Activated CD4-positive, alpha-beta T cell treated with anti-CD3 and anti-CD28 coated beads, Interleukin-2, amount 50 U/mL, for 48 hours (primary cell): Measurements from ENCODE around the gene PRELID2.
"Not testable (repeated sequence)": the region's sequence is repeated elsewhere in the genome, so short reads cannot be mapped to it uniquely, and the experiment has no call there.

Experiments used
- DNase-seq, 2 experiments: peaks; one replicate each; pipeline ENCODE4 v3.0.0-alpha.2; 2020

PRELID2 gene

DNA sequence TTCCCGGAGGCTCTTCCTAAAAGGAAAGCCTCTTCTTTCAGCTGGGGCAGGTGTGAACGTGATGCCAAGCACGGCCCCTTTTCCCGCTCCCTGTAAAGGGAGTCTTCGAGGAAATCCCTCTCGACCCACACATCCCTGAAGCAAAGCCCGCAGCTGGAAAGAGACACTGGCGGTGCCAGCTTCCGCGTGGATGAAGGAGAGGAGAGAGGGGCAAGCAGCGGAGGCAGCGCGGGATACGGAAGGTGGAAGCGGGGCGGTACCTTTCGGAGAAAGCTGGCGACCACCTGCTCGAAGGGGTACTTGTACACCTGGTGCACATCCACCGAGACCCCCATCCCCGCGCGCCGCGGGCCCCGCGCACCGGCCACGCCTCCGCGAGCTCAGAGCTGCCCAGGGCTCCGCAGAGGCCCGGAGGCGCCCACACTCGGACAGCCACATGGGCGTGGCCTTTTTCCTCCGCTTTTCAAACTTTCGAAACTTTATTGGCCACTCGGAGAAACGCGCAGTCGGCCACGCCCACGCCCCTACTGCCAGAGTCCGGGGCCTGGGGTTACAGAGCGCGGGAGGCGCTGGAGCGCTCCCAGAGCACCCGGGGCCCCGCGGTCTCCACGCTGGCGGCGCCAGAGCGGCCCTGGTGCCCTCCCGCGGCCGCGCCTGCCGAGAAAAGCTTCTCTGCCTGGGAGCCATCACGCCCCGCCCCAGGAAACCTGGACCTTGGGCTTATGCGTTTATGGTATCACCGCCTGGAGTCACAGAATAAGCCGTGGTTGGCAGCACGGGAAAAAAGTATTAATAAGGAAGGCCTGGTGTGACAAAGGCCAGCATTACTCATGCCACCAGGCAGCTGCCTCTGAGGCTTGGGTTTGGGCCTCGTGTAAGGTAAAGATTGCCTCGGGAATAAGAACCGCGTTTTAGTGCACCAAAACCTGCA, at the start of gene PRELID2:
PRELID2 (minus strand) TSS at position 426 of the 931 bp plus-strand sequence; CDS start at position 335, 91 bp downstream.
- DNase-seq = peak; percentile 64 to 76

GRCh38 chr5:145874765-145875164, 39.6 kb upstream of the PRELID2 start:
- no peak for DNase-seq

DNA sequence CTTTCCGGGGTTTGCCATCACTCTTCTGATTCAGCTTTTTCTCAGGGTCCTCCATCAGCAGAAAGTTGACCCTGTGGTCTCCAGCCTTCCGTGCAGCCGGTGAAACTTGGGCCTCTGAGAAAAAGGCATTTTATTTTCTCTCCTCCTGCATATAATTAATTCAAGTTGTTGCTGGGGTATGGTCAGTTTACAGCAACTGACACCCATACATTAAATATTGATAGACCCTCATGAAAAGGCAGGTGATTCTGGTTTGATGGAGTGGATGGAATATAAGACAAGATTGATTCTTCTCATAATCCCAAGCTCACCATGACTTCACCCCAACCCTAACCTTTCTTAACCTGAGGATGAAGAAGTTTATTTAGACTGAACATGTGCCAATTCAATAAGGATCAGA, 37.8 kb upstream of the PRELID2 start, which contains the start of gene GRXCR2:
GRXCR2 (minus strand) TSS at position 101 of the 400 bp plus-strand sequence; CDS start at position 55, 46 bp downstream.
- no peak for DNase-seq

DNA sequence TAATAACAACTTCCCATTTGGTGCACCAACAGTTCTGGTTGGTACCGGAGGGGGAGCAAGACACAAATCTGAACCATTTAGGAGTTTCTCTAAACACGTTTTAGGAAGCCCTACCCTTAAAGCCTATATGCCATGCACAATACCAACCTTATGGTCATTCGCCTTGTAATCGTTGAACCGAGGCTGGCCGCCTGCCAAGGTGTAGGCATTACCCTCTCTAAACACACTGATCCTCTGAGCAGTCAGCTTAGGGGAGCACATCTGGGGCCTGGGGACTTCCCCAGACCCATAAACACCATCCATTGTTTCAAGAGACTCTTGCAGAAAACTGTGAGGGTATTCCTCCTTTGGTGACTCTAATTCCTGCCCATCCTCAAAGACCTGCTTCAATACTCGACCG, 37.3 kb upstream of the PRELID2 start:
- no peak for DNase-seq

DNA sequence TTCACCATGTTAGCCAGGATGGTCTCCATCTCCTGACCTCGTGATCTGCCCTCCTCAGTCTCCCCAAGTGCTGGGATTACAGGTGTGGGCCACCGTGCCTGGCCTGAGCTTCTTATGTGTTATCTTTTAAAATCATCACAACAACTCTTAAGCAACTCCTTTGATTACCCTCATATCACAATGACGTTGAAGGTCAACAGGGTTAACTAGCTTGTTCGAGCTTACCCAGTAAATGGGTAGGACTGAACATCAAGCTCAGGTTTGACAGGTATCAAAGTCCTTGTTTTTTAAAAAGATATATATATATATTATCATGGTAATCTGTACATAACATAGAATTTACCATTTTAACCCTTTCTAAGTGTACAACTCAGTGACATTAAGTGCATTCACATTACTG, 34.6 kb upstream of the PRELID2 start:
- no peak for DNase-seq

- no peak for DNase-seq
Observed at GRCh38 chr5:145867806-145868205, 32.7 kb upstream of the PRELID2 start.

- not testable (repeated sequence) for DNase-seq
Observed at GRCh38 chr5:145864432-145864831, 29.3 kb upstream of the PRELID2 start.

DNA sequence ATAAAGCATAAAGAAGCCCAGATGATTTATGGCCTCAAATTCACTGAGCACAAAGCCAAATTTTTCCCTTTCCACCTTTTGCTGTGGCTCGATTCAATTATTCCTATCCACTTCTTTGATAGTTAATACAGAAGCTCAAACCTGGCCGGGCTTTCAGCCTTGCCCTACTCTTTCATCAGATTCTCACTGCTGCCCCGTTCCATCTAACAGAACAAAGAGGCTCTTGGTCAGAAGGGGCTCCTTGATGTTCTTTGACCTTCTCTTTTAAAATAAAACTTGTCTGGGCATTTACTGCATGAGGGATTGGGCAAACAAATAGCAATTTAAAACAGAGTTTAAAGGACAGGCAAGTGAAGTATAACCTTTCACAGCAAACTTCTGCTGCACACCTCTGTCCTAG, 27.9 kb upstream of the PRELID2 start:
- DNase-seq = no peak

- DNase-seq = no peak
Observed at GRCh38 chr5:145859897-145860296, 24.8 kb upstream of the PRELID2 start.

DNA sequence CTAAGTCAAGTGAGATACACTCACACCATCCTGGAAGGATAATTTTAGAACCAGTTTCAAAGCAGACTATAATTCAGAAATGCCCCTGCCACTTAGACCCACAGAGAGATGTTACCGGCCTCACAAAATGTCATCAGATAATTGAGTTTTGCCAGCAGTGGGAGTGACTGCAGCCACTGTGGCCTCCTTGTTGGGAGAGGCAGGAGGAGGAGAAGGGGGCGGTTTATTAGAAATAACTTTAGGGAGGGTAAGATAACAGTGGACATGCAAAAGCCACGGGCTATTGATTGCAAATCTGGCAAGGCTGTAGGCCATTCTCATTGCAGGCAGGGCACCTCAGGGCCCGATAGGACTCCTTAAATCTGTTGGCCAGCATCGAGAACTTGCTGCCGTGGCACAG, 24.3 kb upstream of the PRELID2 start:
- DNase-seq = no peak

DNA sequence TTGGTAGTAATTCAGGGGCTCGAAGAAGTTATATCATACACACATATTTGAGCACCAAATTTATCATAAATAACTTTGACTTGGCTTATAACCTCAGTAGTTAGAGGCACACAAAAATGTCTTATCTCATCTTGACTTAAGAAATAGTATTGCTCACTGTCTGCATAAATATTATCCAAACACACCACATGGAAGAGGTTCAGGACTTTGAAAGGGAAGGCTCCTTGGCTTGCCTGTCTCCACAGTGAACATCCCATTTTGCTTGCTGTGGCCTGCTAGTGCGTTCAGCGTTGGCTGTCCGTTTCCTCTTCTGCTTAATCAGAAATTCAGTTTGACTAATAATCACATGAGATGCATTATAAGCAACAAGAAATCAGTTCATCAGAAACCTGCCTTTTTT, 23.8 kb upstream of the PRELID2 start:
- DNase-seq = no peak

DNA sequence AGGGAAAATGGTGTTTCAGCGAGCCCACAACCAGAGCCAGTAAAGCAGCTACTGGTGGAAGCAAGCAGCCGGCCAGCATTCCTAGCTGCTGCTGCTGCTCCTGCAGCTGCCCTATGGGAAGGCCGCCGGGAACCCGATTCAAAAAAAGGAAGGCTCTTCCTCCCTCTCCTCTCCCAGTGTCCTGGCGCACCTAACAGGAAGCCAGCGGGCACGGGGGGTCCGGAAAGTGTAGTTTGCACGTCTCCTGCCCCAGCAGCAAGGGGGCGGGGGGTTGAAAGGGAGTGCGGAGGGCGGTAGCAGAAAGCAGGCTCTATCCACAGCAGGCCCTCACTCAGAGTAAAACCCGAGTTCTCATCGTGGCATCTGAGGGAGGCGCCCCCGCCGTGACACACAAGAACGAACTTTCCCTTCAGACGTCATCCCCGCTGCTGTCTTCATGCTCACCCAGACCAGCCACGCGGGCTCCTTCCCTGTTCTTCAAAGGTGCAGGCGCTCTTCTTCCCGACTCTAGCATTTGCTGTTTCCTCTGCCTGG, 21.2 kb upstream of the PRELID2 start:
- peak; percentile 9 to 20 for DNase-seq

- no peak for DNase-seq
Observed at GRCh38 chr5:145855763-145856267, 20.7 kb upstream of the PRELID2 start.

DNA sequence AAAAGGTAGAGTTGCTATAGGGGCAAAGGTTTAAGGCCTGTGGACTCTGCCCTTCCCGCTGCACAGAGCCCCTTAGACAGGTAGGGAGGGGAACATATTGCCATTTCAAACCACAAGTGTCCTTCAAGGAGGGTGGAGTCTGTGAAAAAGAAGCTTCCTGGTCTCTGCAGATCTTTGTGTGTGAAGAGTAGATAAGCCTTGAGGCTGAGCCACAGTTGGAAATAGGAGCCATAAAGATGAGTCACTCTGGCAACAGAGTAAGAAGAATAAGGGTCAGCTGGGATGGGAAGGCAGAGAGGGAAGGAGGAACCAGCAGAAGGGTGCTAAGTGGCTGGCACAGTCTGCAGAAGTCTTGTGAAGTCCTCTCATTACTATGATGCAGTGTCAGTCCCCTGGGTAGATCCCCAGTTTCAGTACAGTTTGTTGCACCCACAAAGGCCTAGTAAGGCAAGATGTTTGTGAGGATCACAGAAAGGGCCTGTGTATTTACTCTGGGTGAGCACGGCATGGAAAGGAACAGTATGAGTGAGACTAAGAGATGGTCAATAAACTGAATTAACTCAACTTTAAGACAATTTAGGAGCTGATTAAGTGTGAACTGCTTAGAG, 19.6 kb upstream of the PRELID2 start:
- no peak for DNase-seq

DNA sequence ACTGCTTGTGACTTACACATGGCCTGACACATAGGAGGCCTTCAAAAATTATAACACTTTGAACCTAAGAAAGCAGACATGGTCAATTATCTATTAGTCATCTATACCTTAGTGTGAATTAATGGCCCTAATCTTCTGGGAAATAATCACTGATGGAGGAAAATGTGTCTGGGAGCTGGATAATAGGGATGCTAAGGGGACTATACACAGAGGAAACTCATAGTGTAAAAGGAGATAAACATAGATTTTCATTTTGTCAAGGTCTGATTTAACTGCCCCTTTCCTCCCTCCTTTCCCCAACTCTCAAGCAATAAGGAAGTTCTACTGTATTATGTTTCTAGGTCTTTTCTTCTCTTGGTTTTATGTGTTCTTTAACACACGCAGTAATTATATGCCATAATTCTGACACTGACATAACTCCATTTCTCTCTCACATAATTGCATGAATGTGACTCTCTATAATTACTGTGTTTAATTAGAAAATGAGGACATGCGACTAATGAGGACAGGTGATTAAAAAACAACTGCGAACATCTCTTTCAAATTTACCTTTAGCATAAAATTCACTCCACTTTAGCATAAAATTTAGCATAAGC, 18.7 kb upstream of the PRELID2 start:
- DNase-seq = no peak

- no peak for DNase-seq
Observed at GRCh38 chr5:145852990-145853389, 17.8 kb upstream of the PRELID2 start.

DNA sequence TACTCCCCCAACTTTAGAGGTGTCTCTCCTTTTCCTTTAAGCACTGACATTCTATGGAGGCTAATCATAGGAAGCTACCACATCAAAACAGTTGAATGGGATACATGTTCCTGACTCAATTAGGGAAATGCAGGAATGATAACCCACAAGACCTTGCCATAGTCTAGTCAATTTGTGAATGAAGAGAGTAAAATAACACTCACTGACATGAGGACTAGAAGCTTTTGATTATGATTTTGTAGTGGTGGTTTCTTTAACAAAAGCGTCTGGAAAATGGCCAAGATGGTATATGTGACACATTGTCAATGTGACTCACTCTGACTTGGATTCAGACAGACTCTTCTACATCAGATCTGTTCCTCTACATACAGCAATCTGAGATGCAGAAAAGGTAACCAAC, 13.7 kb upstream of the PRELID2 start:
- DNase-seq = no peak

- DNase-seq = no peak
Observed at GRCh38 chr5:145847499-145848497, 12.7 kb upstream of the PRELID2 start.

GRCh38 chr5:145846081-145846480, 10.9 kb upstream of the PRELID2 start:
- no peak for DNase-seq

- DNase-seq = no peak
Observed at GRCh38 chr5:145841299-145841698, 6.2 kb upstream of the PRELID2 start.

DNA sequence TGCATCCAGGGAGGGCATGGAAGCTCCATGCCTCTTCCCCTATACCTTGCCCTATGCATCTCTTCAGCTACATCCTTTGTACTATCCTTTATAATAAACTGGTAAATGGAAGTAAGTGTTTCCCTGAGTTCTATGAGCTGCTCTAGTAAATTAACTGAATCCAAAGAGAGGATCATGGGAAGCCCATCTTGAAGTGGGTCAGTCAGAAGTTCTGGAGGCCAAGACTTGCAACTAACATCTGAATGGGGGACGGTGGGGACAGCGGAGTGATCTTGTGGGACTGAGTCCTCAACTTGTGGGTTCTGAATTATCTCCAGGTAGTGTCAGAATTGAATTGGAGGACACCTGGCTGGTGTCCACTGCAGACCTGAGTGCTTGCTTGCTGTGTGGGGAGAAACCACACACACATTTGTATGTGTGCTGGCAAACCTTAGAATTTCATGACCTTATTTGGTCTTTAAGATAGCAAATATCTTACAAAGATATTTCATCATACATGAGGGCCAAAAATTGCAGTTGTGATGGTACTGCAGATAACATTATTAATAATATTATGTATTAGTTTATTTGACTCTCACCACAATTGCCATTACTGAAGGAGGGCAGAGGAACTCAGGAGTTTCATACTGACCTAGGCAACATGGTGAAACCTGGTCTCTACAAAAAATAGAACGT, 5.5 kb upstream of the PRELID2 start:
- DNase-seq = no peak
